Endothelial cell of umbilical vein (primary cell): ENCODE data around the gene FNBP1. TPM values are rescaled to one million over a fixed set of nuclear protein-coding genes. Genes with fewer than 3 reads are reported as not detected.
"Not testable (repeated sequence)": the region's sequence is repeated elsewhere in the genome, so short reads cannot be mapped to it uniquely, and the experiment has no call there.

Source experiments
- BruUV-seq: library from RNA; stranded (reverse); fragments of 400-500 nt; replicated peaks from 2 replicates; lab custom pipeline; 2021; lab: Mats Ljungman, UMichigan
- CTCF ChIA-PET: fragments of 300-600, 350-600 bp; sonication (Branson Sonifier 250); formaldehyde crosslinking; loops from one replicate; lab custom pipeline; 2021; ENCODE audit warnings: antibody characterized with exemption, inconsistent platforms; lab: Charles Lee
- POLR2A ChIA-PET: fragments of 300-600, 350-600 bp; sonication (Branson Sonifier 250); formaldehyde crosslinking; loops from one replicate; lab custom pipeline; 2021; ENCODE audit warnings: antibody characterized with exemption, inconsistent platforms; lab: Charles Lee
- DNase-seq: peaks from one replicate; pipeline ENCODE4 v3.0.0-alpha.2; 2011; ENCODE audit warnings: low read depth, low spot score
- FAIRE-seq: peaks from 2 replicates; lab custom pipeline; 2011; peaks lifted over from hg19 to GRCh38; lab: Jason Lieb, UNC
- H2AFZ ChIP-seq: 2 replicates; pipeline ENCODE4 v1.6.0; 2012; ENCODE audit warnings: low read depth, low read length, control low read depth, inconsistent platforms
- H3K27ac ChIP-seq: 2 replicates; pipeline ENCODE4 v1.5.1; 2011; ENCODE audit warnings: low read depth, mild to moderate bottlenecking, control low read depth, low read length, moderate library complexity; ENCODE audit not compliant: insufficient read depth
- H3K27me3 ChIP-seq, 2 experiments: 2 replicates each; pipeline versions ENCODE4 v1.6.0 to v1.6.1; 2011; ENCODE audit warnings: low read length in 2 of 2, mixed read lengths in 1 of 2; ENCODE audit not compliant: control insufficient read depth in 2 of 2, insufficient read depth in 2 of 2
- H3K36me3 ChIP-seq, 2 experiments: 2 replicates in 1 of 2; 3 replicates in 1 of 2; pipeline ENCODE4 v1.5.1; 2011; ENCODE audit warnings: low read length in 2 of 2, mild to moderate bottlenecking in 1 of 2, moderate library complexity in 1 of 2; ENCODE audit not compliant: control insufficient read depth in 2 of 2, insufficient read depth in 2 of 2; ENCODE audit errors: extremely low read depth in 1 of 2
- H3K4me1 ChIP-seq: 3 replicates; pipeline ENCODE4 v1.5.1; 2011; ENCODE audit warnings: mild to moderate bottlenecking, low read length; ENCODE audit not compliant: control insufficient read depth, insufficient read depth; ENCODE audit errors: extremely low read depth
- H3K4me2 ChIP-seq: 2 replicates; pipeline ENCODE4 v1.6.1; 2011; ENCODE audit warnings: low read length, control low read depth, mixed read lengths; ENCODE audit not compliant: insufficient read depth
- H3K4me3 ChIP-seq, 3 experiments: fragments of 200-600 bp in 1 of 3; sonication (generic), shearing (Covaris generic) in 1 of 3; replicated peaks in 1 of 3; 2 replicates each; pipeline ENCODE4 v1.5.1; 2011 to 2016; ENCODE audit warnings: control low read depth in 3 of 3, low read length in 3 of 3, mild to moderate bottlenecking in 2 of 3, inconsistent platforms in 1 of 3, low read depth in 1 of 3, moderate library complexity in 1 of 3; ENCODE audit not compliant: insufficient read depth in 1 of 3
- H3K79me2 ChIP-seq: 2 replicates; pipeline ENCODE4 v1.6.0; 2012; ENCODE audit warnings: low read length, inconsistent platforms; ENCODE audit not compliant: control insufficient read depth, insufficient read depth
- H3K9ac ChIP-seq: replicated peaks from 2 replicates; pipeline ENCODE3; 2011; ENCODE audit warnings: low read length, control low read depth; ENCODE audit not compliant: insufficient read depth; ENCODE audit errors: extremely low read depth
- H3K9me1 ChIP-seq: replicated peaks from 3 replicates; pipeline ENCODE4 v1.6.0; 2011; ENCODE audit warnings: mild to moderate bottlenecking, low read length; ENCODE audit not compliant: control insufficient read depth, insufficient read depth; ENCODE audit errors: extremely low read depth
- H3K9me3 ChIP-seq: replicated peaks from 2 replicates; pipeline ENCODE4 v1.5.1; 2012; ENCODE audit warnings: low read length, inconsistent platforms; ENCODE audit not compliant: control insufficient read depth, insufficient read depth
- H4K20me1 ChIP-seq: replicated peaks from 2 replicates; pipeline ENCODE3; 2011; ENCODE audit warnings: mild to moderate bottlenecking, low read length; ENCODE audit not compliant: control insufficient read depth, insufficient read depth; ENCODE audit errors: extremely low read depth
- CTCF ChIP-seq, 2 donors: IDR thresholded peaks; 1 replicate in 1 of 2; 2 replicates in 1 of 2; pipeline ENCODE4 v1.5.1; 2011; ENCODE audit warnings: low read length in 2 of 2, mild to moderate bottlenecking in 2 of 2, moderate library complexity in 2 of 2, control low read depth in 1 of 2, inconsistent platforms in 1 of 2, low read depth in 1 of 2; ENCODE audit not compliant: insufficient read depth in 1 of 2; ENCODE audit errors: extremely low read depth in 1 of 2
- EZH2 ChIP-seq: IDR thresholded peaks from 2 replicates; pipeline ENCODE4 v1.6.1; 2012; ENCODE audit warnings: borderline replicate concordance, low read depth, mild to moderate bottlenecking, moderate library complexity, low read length, inconsistent platforms; ENCODE audit not compliant: severe bottlenecking
- FOS ChIP-seq: IDR thresholded peaks from 2 replicates; pipeline ENCODE4 v1.6.1; 2011; ENCODE audit warnings: mild to moderate bottlenecking, low read length, moderate library complexity, borderline replicate concordance; ENCODE audit not compliant: insufficient read depth
- GATA2 ChIP-seq: IDR thresholded peaks from 2 replicates; pipeline ENCODE4 v1.7.0; 2011; ENCODE audit warnings: low read depth, mild to moderate bottlenecking, moderate library complexity, mixed read lengths, low read length; ENCODE audit not compliant: insufficient read length, insufficient read depth
- JUN ChIP-seq: IDR thresholded peaks from 2 replicates; pipeline ENCODE4 v1.6.1; 2011; ENCODE audit warnings: borderline replicate concordance, low read depth; ENCODE audit not compliant: insufficient read length, insufficient read depth
- MAX ChIP-seq: IDR thresholded peaks from 2 replicates; pipeline ENCODE4 v1.6.1; 2011; ENCODE audit not compliant: insufficient read depth, insufficient read length
- MYC ChIP-seq: IDR thresholded peaks from one replicate; pipeline ENCODE4 v1.6.1; 2011; ENCODE audit warnings: mild to moderate bottlenecking, low read depth, low read length
- POLR2A ChIP-seq: IDR thresholded peaks from 2 replicates; pipeline ENCODE4 v1.6.1; 2012; ENCODE audit warnings: low read depth, mild to moderate bottlenecking, control low read depth, low read length
- POLR2AphosphoS5 ChIP-seq: IDR thresholded peaks from 2 replicates; pipeline ENCODE4 v1.6.1; 2012; ENCODE audit warnings: low read depth, mild to moderate bottlenecking, control low read depth, low read length, moderate library complexity; ENCODE audit not compliant: insufficient read depth
- dilution Hi-C: fragments of 300-500 bp; cut with MboI; formaldehyde crosslinking; loops from one replicate; pipeline ENCODE4 v1.15.0; 2019; ENCODE audit warnings: low sequenced_read_pairs; ENCODE audit not compliant: extremely low pct_ligation_motif_present
- intact Hi-C: fragments of 100-400 bp; cut with micrococcal nuclease; formaldehyde crosslinking; loops from one replicate; pipeline ENCODE4 v1.10.0; 2022
- polyA plus RNA-seq, 4 experiments: library from polyadenylated mRNA; depleted of rRNA in 3 of 4; stranded (reverse) in 3 of 4; unstranded in 1 of 4; fragments of >200 nt; gene quantifications; 2 replicates each; pipeline versions ENCODE4 v1.2.1 to v1.2.3, GENCODE V29; 2011 to 2012; ENCODE audit warnings: missing spikeins in 1 of 4
- total RNA-seq: library from RNA; stranded (reverse); gene quantifications from 2 replicates; pipeline ENCODE4 v1.2.3, GENCODE V29; 2021

Gene FNBP1
- total and polyA plus RNA-seq, 2 donors (not counting 3 experiments of a cell fraction or from before 2014, with no cell fraction given): 10.9 to 43.9 TPM

- H3K27ac ChIP-seq: peak overlapping the region; percentile 60
Measured at GRCh38 chr9:129938291-129938979, 104.6 kb downstream of the FNBP1 start.

GRCh38 chr9:129937879-129938278, 105.1 kb downstream of the FNBP1 start:
- H3K36me3 ChIP-seq, H3K9me3 ChIP-seq, H3K27me3 ChIP-seq, BruUV-seq, H3K9me1 ChIP-seq, H4K20me1 ChIP-seq, intact Hi-C loops, DNase-seq, dilution Hi-C loops, H3K4me3 ChIP-seq, H3K4me1 ChIP-seq, H2AFZ ChIP-seq, FAIRE-seq, H3K79me2 ChIP-seq: not testable (repeated sequence)
- Histone ChIP-seq H3K9ac (peak overlapping the region; percentile 46), H3K27ac (peak overlapping the region; percentile 60), H3K4me2 (peak overlapping the region; percentile 46)
- ChIA-PET POLR2A (interaction anchor here (0.7 to 0.8 kb wide), 3 partner anchors 12 to 25 kb away, joined by 3 to 6 read pairs (median 4); no protein-coding TSS in a partner anchor), CTCF (interaction anchor here (0.8 to 1.4 kb wide), 6 partner anchors 11 to 130 kb away, joined by 3 to 9 read pairs (median 3); partner anchors contain the start of gene FNBP1)

More at GRCh38 chr9:129938291-129938979, 104.6 kb downstream of the FNBP1 start:
- Histone ChIP-seq H3K9me3 (no peaks in the 10 kb centered on the region), H3K4me2 (peak overlapping the region; percentile 46), H3K4me3 (no peak overlapping the region), H3K27me3 (no peaks in the 10 kb centered on the region), H3K9me1 (no peaks in the 10 kb centered on the region), H4K20me1 (no peaks in the 10 kb centered on the region), H3K4me1 (peaks cover 9% of the 10 kb centered on the region), H3K36me3 (no peaks in the 10 kb centered on the region), H2AFZ (no peak overlapping the region), H3K9ac (peak overlapping the region; percentile 46), H3K79me2 (no peaks in the 10 kb centered on the region)
- FAIRE-seq (peak; percentile 67), DNase-seq (peak; percentile 84)
- BruUV-seq: no TSS peak
- POLR2A ChIA-PET: interaction anchor here (0.5 to 0.8 kb wide), 5 partner anchors 13 to 224 kb away, joined by 3 to 6 read pairs (median 4); no protein-coding TSS in a partner anchor
- TF ChIP-seq MAX (no peak), EZH2 (no peak), MYC (no peak), JUN (no peak), FOS (no peak), POLR2AphosphoS5 (no peak), POLR2A (no peak), CTCF (IDR thresholded peaks at IDR 0.05; ENCODE audit: extremely low read depth in 1 of 2, insufficient read depth in 1 of 2, low read depth in 1 of 2, low read length in 2 of 2) (no peak), GATA2 (no peak)
- CTCF ChIA-PET: interaction anchor here (0.8 to 1.4 kb wide), 6 partner anchors 10 to 129 kb away, joined by 3 to 9 read pairs (median 3); partner anchors contain the start of gene FNBP1
- intact Hi-C loops: no loop called here
- dilution Hi-C loops: no loop called here
